Measurements from ENCODE around the gene PPP1R14D.

PPP1R14D gene

GRCh38 chr15:40821195-40821594 lies 7.3 kb downstream of the PPP1R14D start:
- no peak for TF ChIP-seq POLR2A (IDR thresholded peaks at IDR 0.05; ENCODE audit: low read depth, low read length)
- DNase-seq (ENCODE audit: insufficient read length, low spot score) (no peak), FAIRE-seq (no peak)

DNA sequence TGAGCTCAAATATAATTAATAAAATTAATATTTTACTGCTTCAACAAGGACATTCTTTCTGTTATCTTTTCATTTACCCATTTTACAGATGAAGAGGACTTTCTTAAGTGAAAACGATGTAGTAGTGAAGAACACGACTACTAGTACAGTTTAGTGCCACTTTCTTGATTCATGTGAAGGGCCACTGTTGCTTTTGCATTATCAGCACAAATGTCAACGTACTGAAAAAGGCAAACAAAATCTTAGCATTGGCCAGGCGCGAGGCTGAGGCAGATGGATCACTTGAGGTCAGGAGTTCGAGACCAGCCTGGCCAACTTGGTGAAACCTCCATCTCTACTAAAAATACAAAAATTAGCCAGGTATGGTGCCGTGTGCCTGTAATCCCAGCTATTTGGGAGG lies 9.5 kb downstream of the PPP1R14D start:
- no peak for TF ChIP-seq POLR2A (IDR thresholded peaks at IDR 0.05; ENCODE audit: low read depth, low read length)
- DNase-seq (ENCODE audit: insufficient read length, low spot score): no peak
- FAIRE-seq: no peak

- FAIRE-seq: no peak
- TF ChIP-seq POLR2A (IDR thresholded peaks at IDR 0.05; ENCODE audit: low read depth, low read length): no peak
- no peak for DNase-seq (ENCODE audit: insufficient read length, low spot score)
These were observed 13.3 kb downstream of the PPP1R14D start for GRCh38 chr15:40815042-40815698.

DNA sequence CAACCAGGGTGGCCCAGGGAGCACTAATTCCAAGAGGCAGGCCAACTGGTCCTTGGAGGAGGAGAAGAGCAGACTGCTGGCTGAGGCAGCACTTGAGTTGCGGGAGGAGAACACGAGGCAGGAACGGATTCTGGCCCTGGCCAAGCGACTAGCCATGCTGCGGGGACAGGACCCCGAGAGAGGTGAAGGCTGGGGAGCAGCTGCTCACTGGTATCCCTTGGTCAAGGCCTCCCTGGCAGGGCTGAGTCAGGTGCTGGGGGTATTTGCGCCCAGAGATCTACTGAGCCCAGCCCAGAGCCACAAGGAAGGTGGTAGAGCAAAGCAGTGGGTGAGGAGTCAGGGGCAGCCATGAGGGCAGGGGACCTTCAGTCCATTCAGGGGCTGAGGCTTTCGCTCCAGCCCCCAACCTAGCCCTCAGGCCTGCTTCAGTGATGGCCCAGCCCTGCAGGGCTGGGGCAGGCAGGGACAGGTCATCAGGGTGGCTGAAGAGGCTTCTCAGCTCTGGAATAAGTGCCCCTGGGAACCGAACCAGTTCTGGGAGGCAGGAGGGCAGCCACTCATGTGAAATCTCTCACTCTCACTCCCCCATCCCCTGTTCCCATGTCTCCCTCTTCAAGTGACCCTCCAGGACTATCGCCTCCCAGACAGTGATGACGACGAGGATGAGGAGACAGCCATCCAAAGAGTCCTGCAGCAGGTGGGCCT lies 15.6 kb downstream of the PPP1R14D start:
- TF ChIP-seq POLR2A (IDR thresholded peaks at IDR 0.05; ENCODE audit: low read depth, low read length): no peak
- FAIRE-seq (no peak), DNase-seq (ENCODE audit: insufficient read length, low spot score) (no peak)

DNA sequence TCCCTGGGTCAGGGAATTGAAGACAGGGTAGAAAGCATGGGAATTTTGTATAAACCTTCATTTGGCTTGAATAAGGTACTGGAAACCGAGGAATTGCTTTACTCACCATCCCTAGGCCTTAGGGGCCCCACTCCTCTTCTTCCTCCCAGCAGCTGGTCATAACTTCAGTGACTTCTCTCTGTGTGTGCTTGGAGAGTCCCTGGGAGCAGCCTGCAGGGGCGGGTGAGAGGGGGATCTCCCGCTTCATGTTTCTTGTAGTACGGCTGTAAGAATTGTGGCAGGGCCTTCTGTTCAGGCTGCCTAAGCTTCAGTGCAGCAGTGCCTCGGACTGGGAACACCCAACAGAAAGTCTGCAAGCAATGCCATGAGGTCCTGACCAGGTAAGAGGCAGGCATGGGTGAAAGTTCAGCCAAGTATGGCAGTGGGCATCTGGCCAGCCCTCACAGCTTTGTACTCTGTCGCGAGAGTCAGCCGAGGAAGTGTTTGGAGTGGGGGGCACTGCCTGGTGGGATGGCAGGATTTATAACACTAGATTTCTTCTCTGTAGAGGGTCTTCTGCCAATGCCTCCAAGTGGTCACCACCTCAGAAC lies 19.6 kb downstream of the PPP1R14D start:
- DNase-seq (ENCODE audit: insufficient read length, low spot score) (no peak), FAIRE-seq (no peak)
- TF ChIP-seq POLR2A (IDR thresholded peaks at IDR 0.05; ENCODE audit: low read depth, low read length): no peak

DNA sequence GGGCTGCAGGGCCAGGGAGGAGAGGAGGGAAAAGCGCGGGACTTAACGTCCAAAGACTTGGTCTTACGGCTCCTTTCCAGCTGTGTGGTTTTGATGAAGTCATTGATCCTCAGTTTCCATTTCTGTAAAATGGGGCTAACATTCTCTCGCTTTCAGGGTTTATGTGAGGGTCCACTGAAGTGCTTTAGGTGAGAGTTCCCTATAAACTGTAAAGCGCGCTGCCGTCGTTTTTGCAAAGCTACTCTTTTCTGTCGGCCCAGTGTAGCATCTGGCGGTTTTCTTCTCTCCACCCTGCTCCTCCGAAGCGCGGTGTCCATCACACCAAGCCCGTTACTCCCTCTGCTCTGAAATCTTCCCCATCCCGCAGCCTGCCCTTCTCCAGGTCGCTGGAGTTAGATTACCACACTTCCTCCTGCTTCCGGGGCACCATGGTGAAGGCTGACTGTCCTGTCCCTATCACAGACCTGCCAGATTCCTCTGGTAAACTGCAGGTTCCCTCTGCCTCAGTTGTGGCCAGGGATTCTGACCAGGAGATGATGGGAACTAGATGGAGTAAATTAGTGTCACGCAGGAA lies 20.5 kb downstream of the PPP1R14D start:
- TF ChIP-seq POLR2A (IDR thresholded peaks at IDR 0.05; ENCODE audit: low read depth, low read length): no peak
- FAIRE-seq (no peak), DNase-seq (ENCODE audit: insufficient read length, low spot score) (no peak)

DNA sequence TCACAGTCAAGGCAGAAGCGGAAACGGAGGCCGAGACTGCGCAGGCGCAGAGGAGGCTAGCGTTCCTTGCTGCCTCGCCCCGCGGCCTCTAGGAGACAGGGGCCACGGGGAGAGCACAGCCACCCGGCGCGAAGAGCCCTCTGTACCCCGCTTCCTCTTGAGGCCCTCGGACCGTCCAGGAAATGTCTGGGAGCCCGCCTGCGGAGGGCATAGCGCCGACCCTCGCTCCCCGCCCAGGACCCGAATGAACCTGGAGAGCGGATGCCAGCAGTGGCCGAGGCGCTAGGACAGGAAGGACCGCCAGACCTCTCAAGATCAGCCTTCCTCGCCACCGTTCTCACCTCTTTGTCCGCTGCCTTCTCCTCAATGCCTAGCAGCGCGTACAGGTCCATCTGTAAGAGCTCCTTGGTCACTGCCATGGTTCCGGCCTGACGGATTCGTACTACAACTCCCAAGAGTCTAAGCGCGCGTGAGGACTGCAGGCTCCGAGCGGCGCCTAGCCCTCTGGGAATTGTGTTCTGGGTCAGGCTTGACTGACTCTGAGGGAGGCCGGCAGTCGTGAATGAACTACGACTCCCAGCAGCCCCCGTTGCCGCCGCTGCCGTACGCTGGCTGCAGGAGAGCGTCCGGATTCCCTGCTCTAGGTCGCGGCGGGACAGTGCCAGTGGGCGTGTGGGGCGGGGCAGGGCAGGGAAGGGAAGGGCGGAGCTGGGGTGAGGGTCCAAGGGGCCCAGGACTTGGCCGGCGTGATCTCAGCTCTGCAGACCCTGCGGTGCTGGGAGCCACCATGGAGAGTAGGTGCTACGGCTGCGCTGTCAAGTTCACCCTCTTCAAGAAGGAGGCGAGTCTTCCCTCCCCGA lies 21.2 kb downstream of the PPP1R14D start, which contains the start of the genes DNAJC17 and ZFYVE19:
Gene DNAJC17 (minus strand): TSS at position 446 of the 860 bp plus-strand sequence. CDS start 27 bp downstream, at position 419.
Gene ZFYVE19 (plus strand): TSS at position 62 of the 860 bp plus-strand sequence. CDS start 501 bp downstream, at position 563.
- FAIRE-seq (peak; percentile 78), DNase-seq (ENCODE audit: insufficient read length, low spot score) (peak; percentile 95)
- peak; percentile 71 for TF ChIP-seq POLR2A (IDR thresholded peaks at IDR 0.05; ENCODE audit: low read depth, low read length)

DNA sequence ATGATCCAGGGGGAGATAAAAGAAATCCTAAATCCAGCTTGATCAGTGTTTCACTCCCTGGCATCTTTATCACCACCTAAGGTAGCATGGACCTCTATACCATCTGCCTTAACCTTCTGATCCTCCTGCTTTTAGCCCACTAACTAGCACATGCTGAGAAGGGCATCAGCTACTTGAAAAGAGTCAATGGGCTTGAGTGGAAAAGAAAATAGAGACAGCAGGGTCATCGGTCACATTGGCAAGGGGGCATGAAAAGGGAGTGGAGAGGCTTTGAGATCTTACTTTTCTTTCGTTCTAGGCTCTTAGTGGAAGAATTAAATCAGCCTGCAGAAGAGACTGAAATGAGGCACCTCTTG lies 21.9 kb downstream of the PPP1R14D start:
- TF ChIP-seq POLR2A (IDR thresholded peaks at IDR 0.05; ENCODE audit: low read depth, low read length): no peak
- DNase-seq (ENCODE audit: insufficient read length, low spot score) (no peak), FAIRE-seq (no peak)

GRCh38 chr15:40803688-40804087 lies 24.8 kb downstream of the PPP1R14D start:
- no peak for FAIRE-seq
- DNase-seq (ENCODE audit: insufficient read length, low spot score): no peak
- no peak for TF ChIP-seq POLR2A (IDR thresholded peaks at IDR 0.05; ENCODE audit: low read depth, low read length)

- TF ChIP-seq POLR2A (IDR thresholded peaks at IDR 0.05; ENCODE audit: low read depth, low read length): no peak
- DNase-seq (ENCODE audit: insufficient read length, low spot score) (no peak), FAIRE-seq (no peak)
These were observed 25.4 kb downstream of the PPP1R14D start for GRCh38 chr15:40803076-40803475.

DNA sequence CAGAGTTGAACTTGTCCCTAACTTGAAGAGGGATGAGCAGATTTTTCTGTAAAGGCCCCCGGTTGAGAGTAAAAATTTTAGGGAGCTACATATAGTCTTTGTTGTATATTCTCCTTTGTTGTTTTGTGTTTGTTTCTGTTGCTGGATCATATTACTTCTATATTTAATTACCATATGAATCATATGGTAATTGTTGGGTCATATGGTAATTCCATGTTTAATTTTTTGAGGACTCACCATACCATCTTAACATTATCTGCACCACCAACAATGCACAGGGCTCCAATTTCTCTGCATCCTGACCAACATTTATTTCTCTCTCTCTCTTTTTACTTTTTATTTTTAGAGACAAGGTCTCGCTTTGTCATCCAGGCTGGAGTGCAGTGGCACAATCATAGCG lies 29.0 kb downstream of the PPP1R14D start:
- no peak for TF ChIP-seq POLR2A (IDR thresholded peaks at IDR 0.05; ENCODE audit: low read depth, low read length)
- DNase-seq (ENCODE audit: insufficient read length, low spot score): no peak
- no peak for FAIRE-seq

DNA sequence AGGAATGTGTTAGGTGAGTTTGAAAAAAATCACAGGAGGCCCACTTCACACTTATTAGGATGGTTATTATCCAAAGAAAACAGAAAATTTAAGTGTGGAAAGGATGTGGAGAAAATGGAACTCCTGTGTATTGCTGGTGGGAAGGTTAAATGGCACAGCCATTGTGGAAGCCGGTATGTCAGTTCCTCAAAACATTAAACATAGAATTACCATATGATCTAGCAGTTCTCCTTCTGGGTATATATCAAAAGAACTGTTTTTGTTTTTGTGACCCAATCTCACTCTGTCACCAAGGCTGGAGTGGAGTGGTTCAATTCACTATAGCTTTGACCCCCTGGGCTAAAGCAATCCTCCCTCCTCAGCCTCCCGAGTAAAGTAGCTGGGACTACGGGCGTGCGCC lies 32.0 kb downstream of the PPP1R14D start:
- DNase-seq (ENCODE audit: insufficient read length, low spot score) (no peak), FAIRE-seq (no peak)
- no peak for TF ChIP-seq POLR2A (IDR thresholded peaks at IDR 0.05; ENCODE audit: low read depth, low read length)

DNA sequence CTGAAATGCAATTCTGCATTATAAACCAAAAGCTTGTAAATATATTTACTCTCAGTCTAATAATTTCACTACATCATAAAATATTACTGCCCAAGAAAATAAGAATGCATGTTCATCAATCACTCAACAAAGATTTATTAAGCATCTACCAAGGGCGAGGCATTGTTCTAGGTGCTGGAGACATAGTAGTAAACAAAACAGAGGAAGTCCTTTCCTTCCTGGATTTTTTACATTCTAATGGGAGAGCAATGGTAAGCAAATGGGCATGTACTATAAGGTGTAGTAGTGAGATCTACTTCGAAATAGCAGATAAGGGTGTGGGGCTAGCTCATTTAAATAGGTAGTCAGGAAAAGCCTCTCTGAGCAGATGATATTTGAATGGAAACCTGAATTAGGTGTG lies 32.5 kb downstream of the PPP1R14D start:
- FAIRE-seq (no peak), DNase-seq (ENCODE audit: insufficient read length, low spot score) (no peak)
- no peak for TF ChIP-seq POLR2A (IDR thresholded peaks at IDR 0.05; ENCODE audit: low read depth, low read length)

Measured in H54 (cell line).